ENCODE data around the gene TEX14. TPM values are rescaled to one million over a fixed set of nuclear protein-coding genes. Genes with fewer than 3 reads are reported as not detected.

Gene TEX14
- total RNA-seq, 1 experiment from 2014 or later: 0.31 TPM

GRCh38 chr17:58606934-58607333 lies 84.9 kb downstream of the TEX14 start:
- H4K20me1 ChIP-seq (ENCODE audit: control insufficient read depth, insufficient read depth, insufficient read length): no peaks in the 10 kb centered on the region
- H3K27me3 ChIP-seq (ENCODE audit: insufficient read depth, low read length): no peaks in the 10 kb centered on the region
- H3K27ac Mint-ChIP-seq: no peak overlapping the region
- H3K27ac ChIP-seq (ENCODE audit: insufficient read length, low read depth, low read length): no peak overlapping the region
- H2AFZ ChIP-seq (ENCODE audit: low read length): no peak overlapping the region
- TF ChIP-seq, protein P1, sequence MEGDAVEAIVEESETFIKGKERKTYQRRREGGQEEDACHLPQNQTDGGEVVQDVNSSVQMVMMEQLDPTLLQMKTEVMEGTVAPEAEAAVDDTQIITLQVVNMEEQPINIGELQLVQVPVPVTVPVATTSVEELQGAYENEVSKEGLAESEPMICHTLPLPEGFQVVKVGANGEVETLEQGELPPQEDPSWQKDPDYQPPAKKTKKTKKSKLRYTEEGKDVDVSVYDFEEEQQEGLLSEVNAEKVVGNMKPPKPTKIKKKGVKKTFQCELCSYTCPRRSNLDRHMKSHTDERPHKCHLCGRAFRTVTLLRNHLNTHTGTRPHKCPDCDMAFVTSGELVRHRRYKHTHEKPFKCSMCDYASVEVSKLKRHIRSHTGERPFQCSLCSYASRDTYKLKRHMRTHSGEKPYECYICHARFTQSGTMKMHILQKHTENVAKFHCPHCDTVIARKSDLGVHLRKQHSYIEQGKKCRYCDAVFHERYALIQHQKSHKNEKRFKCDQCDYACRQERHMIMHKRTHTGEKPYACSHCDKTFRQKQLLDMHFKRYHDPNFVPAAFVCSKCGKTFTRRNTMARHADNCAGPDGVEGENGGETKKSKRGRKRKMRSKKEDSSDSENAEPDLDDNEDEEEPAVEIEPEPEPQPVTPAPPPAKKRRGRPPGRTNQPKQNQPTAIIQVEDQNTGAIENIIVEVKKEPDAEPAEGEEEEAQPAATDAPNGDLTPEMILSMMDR (conservative IDR thresholded peaks at IDR 0.05): no peak
- no peak overlapping the region for H3K4ac ChIP-seq (ENCODE audit: low read depth, low read length)
- no peaks in the 10 kb centered on the region for H3K79me1 ChIP-seq (ENCODE audit: insufficient read depth, low read depth, low read length, poor library complexity, severe bottlenecking)
- DNase-seq: no peak
- H3K56ac ChIP-seq (ENCODE audit: insufficient read length, low read depth, low read length): no peak overlapping the region
- no peak overlapping the region for H3T11ph ChIP-seq (ENCODE audit: low read length)
- H3K9me3 ChIP-seq (ENCODE audit: control insufficient read depth, low read depth, low read length): no peaks in the 10 kb centered on the region
- H3K79me2 ChIP-seq (ENCODE audit: insufficient read depth, low read length): no peaks in the 10 kb centered on the region
- no peak overlapping the region for H2BK5ac ChIP-seq (ENCODE audit: insufficient read length, low read length)
- no peak overlapping the region for H3K18ac ChIP-seq (ENCODE audit: insufficient read length, low read depth, low read length)
- no peak overlapping the region for H3K14ac ChIP-seq (ENCODE audit: insufficient read depth, low read length)
- no peak overlapping the region for H2BK120ac ChIP-seq (ENCODE audit: low read depth, low read length, poor library complexity, severe bottlenecking)
- H4K91ac ChIP-seq (ENCODE audit: insufficient read length, low read depth, low read length): no peak overlapping the region
- H4K8ac ChIP-seq (replicated peaks; ENCODE audit: insufficient read length, low read depth, low read length): no peak overlapping the region
- no CpG with 5 or more reads among the region's 4 CpGs for WGBS (ENCODE audit: extremely low coverage, insufficient read length, low lambda C conversion rate)
- H3K9ac ChIP-seq (ENCODE audit: extremely low read depth, insufficient read length, low read length): no peak overlapping the region
- no peak overlapping the region for H3K4me3 Mint-ChIP-seq
- no peak overlapping the region for H3K4me2 ChIP-seq (ENCODE audit: insufficient read depth, insufficient read length, low read length)
- peaks cover 0 to 3% (median 0%) of the 10 kb centered on the region in 3 experiments; a peak in 1 of 7 replicates for H3K36me3 Mint-ChIP-seq (ENCODE audit: insufficient read depth in 1 of 3, low read depth in 3 of 3)
- no peak overlapping the region for H2BK15ac ChIP-seq (ENCODE audit: low read depth, low read length)
- H2BK12ac ChIP-seq (ENCODE audit: insufficient read length, low read depth, low read length): no peak overlapping the region
- H2BK20ac ChIP-seq (ENCODE audit: low read depth, low read length, poor library complexity, severe bottlenecking): no peak overlapping the region
- no peak overlapping the region for H3K23ac ChIP-seq (ENCODE audit: insufficient read length, low read depth, low read length)
- H3K23me2 ChIP-seq (ENCODE audit: insufficient read length, low read depth, low read length, poor library complexity, severe bottlenecking): no peaks in the 10 kb centered on the region
- peaks cover 5% of the 10 kb centered on the region in 2 experiments for H3K4me1 Mint-ChIP-seq
- H4K5ac ChIP-seq (ENCODE audit: insufficient read length, low read depth, low read length): no peak overlapping the region
- H3K9me3 Mint-ChIP-seq: peaks cover 2 to 3% of the 10 kb centered on the region in 2 experiments; a peak in 3 of 5 replicates
- H3K27me3 Mint-ChIP-seq (ENCODE audit: low read depth): peaks cover 4% of the 10 kb centered on the region
- H3K4me1 ChIP-seq (ENCODE audit: insufficient read depth, low read length): no peaks in the 10 kb centered on the region
- no peak overlapping the region for H2AK5ac ChIP-seq (ENCODE audit: insufficient read length, low read length)
